HG02970 (cell line): ENCODE data around the gene RHPN2.
"Not testable (repeated sequence)": the region's sequence is repeated elsewhere in the genome, so short reads cannot be mapped to it uniquely, and the experiment has no call there.

Experiments
- ATAC-seq: cut with Tn5 transposase; IDR thresholded peaks from one replicate; pipeline ENCODE4 v1.9.1; 2021; ENCODE audit warnings: mild to moderate bottlenecking, moderate library complexity, moderate number of reproducible peaks; ENCODE audit not compliant: unreplicated experiment, low FRiP score

The RHPN2 gene

GRCh38 chr19:33035461-33035860 lies 29.2 kb downstream of the RHPN2 start:
- no peak for ATAC-seq

- ATAC-seq = no peak
These were observed 32.4 kb downstream of the RHPN2 start for GRCh38 chr19:33032218-33032781.

GRCh38 chr19:33029746-33030303 lies 34.9 kb downstream of the RHPN2 start:
- ATAC-seq = no peak

- ATAC-seq = not testable (repeated sequence)
These were observed 38.1 kb downstream of the RHPN2 start for GRCh38 chr19:33026602-33027001.

- not testable (repeated sequence) for ATAC-seq
These were observed 39.0 kb downstream of the RHPN2 start for GRCh38 chr19:33025468-33026238.

GRCh38 chr19:33024398-33024797 lies 40.3 kb downstream of the RHPN2 start:
- ATAC-seq = no peak

- ATAC-seq = no peak
These were observed 42.1 kb downstream of the RHPN2 start for GRCh38 chr19:33022472-33023116.

- not testable (repeated sequence) for ATAC-seq
These were observed 53.8 kb downstream of the RHPN2 start for GRCh38 chr19:33010891-33011290.

GRCh38 chr19:33008738-33009137 lies 56.0 kb downstream of the RHPN2 start:
- no peak for ATAC-seq

GRCh38 chr19:33005440-33005839 lies 59.2 kb downstream of the RHPN2 start:
- ATAC-seq = no peak

- not testable (repeated sequence) for ATAC-seq
These were observed 61.2 kb downstream of the RHPN2 start for GRCh38 chr19:33003424-33004024.

GRCh38 chr19:33002126-33002865 lies 62.4 kb downstream of the RHPN2 start:
- not testable (repeated sequence) for ATAC-seq

GRCh38 chr19:33000910-33001309 lies 63.8 kb downstream of the RHPN2 start:
- no peak for ATAC-seq

- ATAC-seq = no peak
These were observed 64.2 kb downstream of the RHPN2 start for GRCh38 chr19:33000510-33000909.

GRCh38 chr19:32998722-32999121 lies 66.0 kb downstream of the RHPN2 start:
- no peak for ATAC-seq

GRCh38 chr19:32997716-32998355 lies 66.9 kb downstream of the RHPN2 start:
- ATAC-seq = no peak

- ATAC-seq = not testable (repeated sequence)
These were observed 67.6 kb downstream of the RHPN2 start for GRCh38 chr19:32997061-32997464.

- ATAC-seq = not testable (repeated sequence)
These were observed 68.7 kb downstream of the RHPN2 start for GRCh38 chr19:32995966-32996365.

- ATAC-seq = no peak
These were observed 76.0 kb downstream of the RHPN2 start for GRCh38 chr19:32988724-32989123.

- not testable (repeated sequence) for ATAC-seq
These were observed 76.4 kb downstream of the RHPN2 start for GRCh38 chr19:32988254-32988653.
